Measurements from ENCODE around the gene IRAK3.

Gene IRAK3

DNA sequence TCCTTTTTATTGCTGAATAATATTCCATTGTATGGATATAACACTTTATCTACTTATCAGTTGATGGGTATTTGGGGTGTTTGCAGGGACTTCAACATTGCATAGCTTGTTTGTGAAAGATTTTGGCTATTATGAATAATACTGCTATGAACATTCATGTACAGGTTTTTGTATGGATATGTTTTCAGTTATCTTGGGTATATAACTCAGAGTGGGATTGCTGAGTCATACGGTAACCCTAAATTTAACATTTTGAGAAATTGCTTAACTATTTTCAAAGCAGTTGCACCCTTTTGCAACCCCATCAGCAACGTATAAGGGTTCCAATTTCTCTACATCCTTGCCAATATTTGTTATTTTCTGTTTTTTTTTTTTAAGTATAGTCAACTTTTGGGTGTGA is 86.0 kb downstream of the IRAK3 start:
- WGBS, 2 experiments: 90 to 95% methylated on average over 2 of the region's 2 CpGs
- H3K4me3 ChIP-seq (ENCODE audit: insufficient read depth, low read depth, low read length): no peak overlapping the region
- no peaks in the 10 kb centered on the region for H3K9me3 ChIP-seq (ENCODE audit: control insufficient read depth, low read length)
- H3K4me1 ChIP-seq (ENCODE audit: control insufficient read depth, insufficient read depth, low read length): no peaks in the 10 kb centered on the region
- no peak overlapping the region for H3K27ac ChIP-seq (ENCODE audit: insufficient read depth, low read depth, low read length, poor library complexity, severe bottlenecking)
- H3K36me3 ChIP-seq (ENCODE audit: control insufficient read depth, insufficient read depth, low read length): no peaks in the 10 kb centered on the region
- no peaks in the 10 kb centered on the region for H3K27me3 ChIP-seq (ENCODE audit: control insufficient read depth, insufficient read depth, low read length, poor library complexity, severe bottlenecking)

DNA sequence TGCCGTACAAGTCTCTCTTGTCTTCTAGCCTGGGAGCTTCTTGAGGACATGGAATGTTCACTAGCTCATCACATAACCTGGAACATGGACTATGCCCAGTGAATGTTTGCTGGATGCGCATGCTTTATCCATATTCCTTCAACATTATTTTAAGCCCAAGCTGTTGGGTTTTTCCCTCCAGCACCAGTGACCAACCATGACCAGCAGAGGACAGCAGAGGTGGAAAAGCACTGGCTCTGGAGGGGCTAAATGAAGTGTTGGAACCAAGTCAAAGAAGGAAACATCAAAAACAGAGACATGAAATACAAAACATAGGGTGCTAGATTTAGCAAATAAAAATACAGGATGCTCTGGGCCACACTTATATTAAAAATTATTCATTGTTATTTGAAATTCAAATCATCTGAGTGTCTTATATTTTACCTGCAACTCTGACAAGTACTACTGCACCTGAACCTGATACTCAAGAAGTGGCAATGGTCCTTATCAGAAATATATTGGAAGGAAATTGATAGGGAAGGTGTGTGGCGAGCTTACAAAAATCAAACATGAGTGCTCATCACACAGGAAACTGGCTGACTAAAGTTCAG is 90.2 kb downstream of the IRAK3 start:
- WGBS, 2 experiments: 60 to 65% methylated on average over 3 of the region's 3 CpGs
- Histone ChIP-seq H3K36me3 (ENCODE audit: control insufficient read depth, insufficient read depth, low read length) (no peaks in the 10 kb centered on the region), H3K9me3 (ENCODE audit: control insufficient read depth, low read length) (no peaks in the 10 kb centered on the region), H3K4me1 (ENCODE audit: control insufficient read depth, insufficient read depth, low read length) (no peaks in the 10 kb centered on the region), H3K27me3 (ENCODE audit: control insufficient read depth, insufficient read depth, low read length, poor library complexity, severe bottlenecking) (no peaks in the 10 kb centered on the region), H3K4me3 (ENCODE audit: insufficient read depth, low read depth, low read length) (no peak overlapping the region), H3K27ac (ENCODE audit: insufficient read depth, low read depth, low read length, poor library complexity, severe bottlenecking) (no peak overlapping the region)

DNA sequence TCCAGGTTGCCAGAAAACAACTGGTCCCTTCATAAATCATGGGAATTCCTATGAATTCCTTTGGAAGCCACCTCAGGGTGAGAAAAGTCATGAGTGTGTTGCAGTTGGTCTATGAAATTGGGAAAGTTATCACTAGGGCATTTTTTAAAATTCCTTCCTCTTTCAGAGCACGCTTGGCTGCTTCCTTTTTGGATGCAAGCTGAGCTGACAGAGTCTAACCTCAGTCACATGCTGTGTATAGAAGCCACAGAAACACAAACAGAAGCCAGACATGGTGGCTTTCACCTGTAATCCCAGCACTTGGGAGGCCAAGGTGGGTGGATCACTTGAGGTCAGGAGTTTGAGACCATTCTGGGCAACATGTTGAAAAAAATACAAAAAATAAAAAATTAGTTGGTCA is 91.5 kb downstream of the IRAK3 start:
- Histone ChIP-seq H3K27ac (ENCODE audit: insufficient read depth, low read depth, low read length, poor library complexity, severe bottlenecking) (no peak overlapping the region), H3K4me1 (ENCODE audit: control insufficient read depth, insufficient read depth, low read length) (no peaks in the 10 kb centered on the region), H3K9me3 (ENCODE audit: control insufficient read depth, low read length) (no peaks in the 10 kb centered on the region), H3K36me3 (ENCODE audit: control insufficient read depth, insufficient read depth, low read length) (no peaks in the 10 kb centered on the region), H3K27me3 (ENCODE audit: control insufficient read depth, insufficient read depth, low read length, poor library complexity, severe bottlenecking) (no peaks in the 10 kb centered on the region), H3K4me3 (ENCODE audit: insufficient read depth, low read depth, low read length) (no peak overlapping the region)
- 81 to 83% methylated on average over 1 of the region's 1 CpG for WGBS, 2 experiments

DNA sequence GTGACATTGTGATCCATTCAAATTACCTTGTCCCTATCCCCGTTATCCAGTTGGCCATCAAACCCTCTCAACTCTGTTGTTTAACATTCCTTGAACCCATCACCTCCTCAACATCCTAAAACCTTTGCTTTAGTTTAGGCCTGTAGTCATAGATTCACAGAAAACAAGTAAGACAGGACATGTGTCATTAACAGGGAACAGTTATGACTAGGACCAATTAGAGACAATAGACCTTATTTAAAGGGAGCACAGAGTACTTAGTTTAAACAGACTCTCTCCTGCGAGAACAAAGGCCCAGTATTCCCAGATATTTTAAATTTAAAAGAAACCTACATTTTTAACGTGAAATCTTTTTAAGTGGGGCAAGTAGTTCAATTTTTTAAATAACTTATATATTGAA is 93.2 kb downstream of the IRAK3 start:
- H3K9me3 ChIP-seq (ENCODE audit: control insufficient read depth, low read length): no peaks in the 10 kb centered on the region

DNA sequence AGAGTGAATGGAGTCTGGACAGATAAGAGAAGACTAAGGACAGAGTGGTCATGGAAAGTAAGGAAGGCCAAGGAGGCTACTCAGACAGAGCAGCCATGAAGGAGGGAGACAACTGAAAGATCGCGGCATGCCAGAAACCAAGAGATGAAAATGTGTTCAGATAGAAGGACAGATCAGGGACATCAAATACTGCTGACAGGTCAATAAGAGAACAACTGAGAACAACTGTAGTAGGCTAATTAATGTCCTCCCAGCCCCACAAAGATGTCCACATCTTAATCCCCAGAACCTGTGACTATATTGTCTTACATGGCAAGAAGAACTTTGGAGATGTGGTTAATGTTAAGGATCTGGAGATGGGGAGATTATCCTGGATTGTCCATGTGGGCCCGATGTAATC is 98.3 kb downstream of the IRAK3 start:
- WGBS, 2 experiments: 91 to 92% methylated on average over 3 of the region's 3 CpGs
- H3K4me1 ChIP-seq (ENCODE audit: control insufficient read depth, insufficient read depth, low read length): no peaks in the 10 kb centered on the region
- no peaks in the 10 kb centered on the region for H3K27me3 ChIP-seq (ENCODE audit: control insufficient read depth, insufficient read depth, low read length, poor library complexity, severe bottlenecking)

More for the DNA sequence above, 93.2 kb downstream of the IRAK3 start:
- Histone ChIP-seq H3K4me1 (ENCODE audit: control insufficient read depth, insufficient read depth, low read length) (no peaks in the 10 kb centered on the region), H3K27me3 (ENCODE audit: control insufficient read depth, insufficient read depth, low read length, poor library complexity, severe bottlenecking) (no peaks in the 10 kb centered on the region), H3K36me3 (ENCODE audit: control insufficient read depth, insufficient read depth, low read length) (no peaks in the 10 kb centered on the region), H3K27ac (ENCODE audit: insufficient read depth, low read depth, low read length, poor library complexity, severe bottlenecking) (no peak overlapping the region), H3K4me3 (ENCODE audit: insufficient read depth, low read depth, low read length) (no peak overlapping the region)
- WGBS, 2 experiments: 86 to 94% methylated on average over 1 to 2 of the region's 3 CpGs

DNA sequence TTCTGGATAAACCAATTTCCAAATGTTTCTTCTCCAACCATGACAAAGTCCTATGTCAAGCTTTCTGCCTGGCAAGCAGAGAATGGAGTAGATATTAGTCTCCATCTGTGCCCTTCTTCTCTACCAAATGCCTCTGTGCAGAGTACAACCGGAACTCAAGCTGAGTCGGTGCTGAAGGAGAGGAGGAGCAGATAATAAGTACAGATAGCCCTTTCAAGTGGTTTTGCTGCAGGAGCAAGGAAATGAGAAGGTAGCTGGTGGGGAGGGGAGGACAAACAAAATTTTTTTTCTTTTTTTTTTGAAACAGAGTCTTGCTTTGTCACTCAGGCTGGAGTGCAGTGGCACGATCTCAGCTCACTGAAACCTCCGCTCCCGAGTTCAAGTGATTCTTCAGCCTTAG is 99.1 kb downstream of the IRAK3 start:
- H3K4me1 ChIP-seq (ENCODE audit: control insufficient read depth, insufficient read depth, low read length): no peaks in the 10 kb centered on the region
- no peaks in the 10 kb centered on the region for H3K36me3 ChIP-seq (ENCODE audit: control insufficient read depth, insufficient read depth, low read length)
- 91% methylated on average over 5 of the region's 5 CpGs for WGBS, 2 experiments
- no peak overlapping the region for H3K27ac ChIP-seq (ENCODE audit: insufficient read depth, low read depth, low read length, poor library complexity, severe bottlenecking)
- H3K4me3 ChIP-seq (ENCODE audit: insufficient read depth, low read depth, low read length): no peak overlapping the region
- H3K9me3 ChIP-seq (ENCODE audit: control insufficient read depth, low read length): no peaks in the 10 kb centered on the region
- no peaks in the 10 kb centered on the region for H3K27me3 ChIP-seq (ENCODE audit: control insufficient read depth, insufficient read depth, low read length, poor library complexity, severe bottlenecking)

More for the DNA sequence above, 98.3 kb downstream of the IRAK3 start:
- Histone ChIP-seq H3K9me3 (ENCODE audit: control insufficient read depth, low read length) (no peaks in the 10 kb centered on the region), H3K27ac (ENCODE audit: insufficient read depth, low read depth, low read length, poor library complexity, severe bottlenecking) (no peak overlapping the region), H3K36me3 (ENCODE audit: control insufficient read depth, insufficient read depth, low read length) (no peaks in the 10 kb centered on the region), H3K4me3 (ENCODE audit: insufficient read depth, low read depth, low read length) (no peak overlapping the region)

- Histone ChIP-seq H3K4me3 (ENCODE audit: insufficient read depth, low read depth, low read length) (no peak overlapping the region), H3K27ac (ENCODE audit: insufficient read depth, low read depth, low read length, poor library complexity, severe bottlenecking) (no peak overlapping the region), H3K36me3 (ENCODE audit: control insufficient read depth, insufficient read depth, low read length) (no peaks in the 10 kb centered on the region), H3K4me1 (ENCODE audit: control insufficient read depth, insufficient read depth, low read length) (no peaks in the 10 kb centered on the region), H3K27me3 (ENCODE audit: control insufficient read depth, insufficient read depth, low read length, poor library complexity, severe bottlenecking) (no peaks in the 10 kb centered on the region), H3K9me3 (ENCODE audit: control insufficient read depth, low read length) (no peaks in the 10 kb centered on the region)
- 91 to 92% methylated on average over 2 of the region's 2 CpGs for WGBS, 2 experiments
Observed at GRCh38 chr12:66289485-66289884, 100.5 kb downstream of the IRAK3 start.

DNA sequence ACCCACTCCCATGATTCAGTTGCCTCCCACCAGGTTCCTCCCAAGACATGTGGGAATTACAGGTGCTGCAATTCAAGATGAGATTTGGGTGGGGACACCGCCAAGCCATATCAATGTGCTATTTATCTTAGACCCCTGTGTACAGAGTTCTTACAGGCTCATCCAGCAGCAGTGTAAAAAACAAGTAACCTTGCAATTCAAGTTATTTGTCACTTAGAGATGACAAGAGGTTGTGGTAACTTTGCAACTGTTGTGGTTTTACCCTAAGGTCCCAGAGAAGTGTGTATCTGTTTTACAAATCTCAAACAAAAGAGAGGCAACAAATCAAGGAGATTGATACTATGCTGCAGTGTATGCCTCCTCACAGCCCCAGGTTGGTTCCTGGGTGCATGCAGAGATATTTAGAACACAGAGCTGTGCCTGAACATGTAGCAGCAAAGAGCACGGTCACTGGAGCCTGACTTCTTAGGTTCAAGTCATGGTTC is 101.7 kb downstream of the IRAK3 start:
- no peak overlapping the region for H3K4me3 ChIP-seq (ENCODE audit: insufficient read depth, low read depth, low read length)
- 85 to 95% methylated on average over 2 of the region's 2 CpGs for WGBS, 2 experiments
- H3K36me3 ChIP-seq (ENCODE audit: control insufficient read depth, insufficient read depth, low read length): no peaks in the 10 kb centered on the region
- no peaks in the 10 kb centered on the region for H3K9me3 ChIP-seq (ENCODE audit: control insufficient read depth, low read length)
- H3K27ac ChIP-seq (ENCODE audit: insufficient read depth, low read depth, low read length, poor library complexity, severe bottlenecking): no peak overlapping the region
- no peaks in the 10 kb centered on the region for H3K27me3 ChIP-seq (ENCODE audit: control insufficient read depth, insufficient read depth, low read length, poor library complexity, severe bottlenecking)
- no peaks in the 10 kb centered on the region for H3K4me1 ChIP-seq (ENCODE audit: control insufficient read depth, insufficient read depth, low read length)

DNA sequence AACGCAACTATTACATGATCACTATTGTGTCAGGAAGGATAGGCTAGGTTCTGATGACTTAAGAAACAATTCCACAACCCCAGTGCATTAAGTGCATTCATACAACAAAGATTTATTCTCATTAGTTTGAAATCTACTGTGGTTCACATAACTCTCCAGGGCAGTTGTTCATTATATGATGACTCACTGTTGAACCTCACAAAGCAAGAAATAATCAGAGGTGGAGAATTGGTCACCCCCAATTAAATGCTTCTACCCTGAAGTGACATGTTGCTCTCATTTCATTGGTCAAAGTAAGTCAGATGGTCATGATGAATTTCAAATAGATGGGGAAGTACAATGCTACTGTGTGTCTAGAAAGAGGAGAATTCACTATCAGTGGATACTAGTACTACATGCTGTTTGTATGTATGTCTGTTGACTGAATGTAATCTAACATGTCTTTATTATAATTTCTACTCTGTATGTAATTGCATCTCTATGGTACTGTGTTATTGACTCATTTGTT is 107.2 kb downstream of the IRAK3 start:
- no peaks in the 10 kb centered on the region for H3K9me3 ChIP-seq (ENCODE audit: control insufficient read depth, low read length)
- H3K4me1 ChIP-seq (ENCODE audit: control insufficient read depth, insufficient read depth, low read length): no peaks in the 10 kb centered on the region
- 87 to 89% methylated on average over 1 of the region's 1 CpG for WGBS, 2 experiments
- H3K27me3 ChIP-seq (ENCODE audit: control insufficient read depth, insufficient read depth, low read length, poor library complexity, severe bottlenecking): peaks cover 14% of the 10 kb centered on the region
- no peaks in the 10 kb centered on the region for H3K36me3 ChIP-seq (ENCODE audit: control insufficient read depth, insufficient read depth, low read length)
- H3K27ac ChIP-seq (ENCODE audit: insufficient read depth, low read depth, low read length, poor library complexity, severe bottlenecking): no peak overlapping the region
- H3K4me3 ChIP-seq (ENCODE audit: insufficient read depth, low read depth, low read length): no peak overlapping the region

GRCh38 chr12:66297080-66297479 is 108.1 kb downstream of the IRAK3 start:
- Histone ChIP-seq H3K27me3 (ENCODE audit: control insufficient read depth, insufficient read depth, low read length, poor library complexity, severe bottlenecking) (peaks cover 18% of the 10 kb centered on the region), H3K36me3 (ENCODE audit: control insufficient read depth, insufficient read depth, low read length) (no peaks in the 10 kb centered on the region), H3K4me3 (ENCODE audit: insufficient read depth, low read depth, low read length) (no peak overlapping the region), H3K9me3 (ENCODE audit: control insufficient read depth, low read length) (no peaks in the 10 kb centered on the region), H3K27ac (ENCODE audit: insufficient read depth, low read depth, low read length, poor library complexity, severe bottlenecking) (no peak overlapping the region), H3K4me1 (ENCODE audit: control insufficient read depth, insufficient read depth, low read length) (no peaks in the 10 kb centered on the region)
- WGBS, 2 experiments: 74 to 83% methylated on average over 4 of the region's 4 CpGs

Measured in ectodermal cell (in vitro differentiated cells).